ENCODE measurements around the gene NEK8. TPM values are rescaled to one million over a fixed set of nuclear protein-coding genes. Genes with fewer than 3 reads are reported as not detected.
A peak's percentile ranks its signal among the peaks of the same experiment; 100 is the strongest.

The NEK8 gene
- total and polyA plus RNA-seq, 9 of the 15 experiments (the other 6 are each of a cell fraction or from before 2014, with no cell fraction given), result 0.98 to 16.6 (median 4.6) TPM

GRCh38 chr17:28763137-28763799 lies 34.7 kb downstream of the NEK8 start:
- Histone ChIP-seq H3K9me3 (replicated peaks; ENCODE audit: control insufficient read depth, insufficient read depth, low read depth, low read length) (no peaks in the 10 kb centered on the region), H3K4me3 (no peak overlapping the region), H3K9ac (ENCODE audit: insufficient read depth in 1 of 2, low read depth in 2 of 2, low read length in 2 of 2) (no peak overlapping the region), H4K20me1 (replicated peaks; ENCODE audit: control insufficient read depth, insufficient read depth, low read length) (0 out of 2 replicates have a peak, but pooled peaks cover 6% of the 10 kb centered on the region), H2AFZ (ENCODE audit: low read depth, low read length) (no peak overlapping the region), H3K4me1 (replicated peaks in 1 of 2; ENCODE audit: control insufficient read depth in 2 of 2, insufficient read depth in 2 of 2, low read length in 2 of 2) (peaks cover 3 to 8% of the 10 kb centered on the region in 2 experiments; a peak in 2 of 5 replicates), H3K36me3 (ENCODE audit: control insufficient read depth, insufficient read depth, low read length) (peaks cover 82% of the 10 kb centered on the region), H3K4me2 (ENCODE audit: insufficient read depth, low read length) (no peak overlapping the region), H3K27ac (ENCODE audit: extremely low read depth, low read depth, low read length) (no peak overlapping the region), H3K79me2 (ENCODE audit: control insufficient read depth, insufficient read depth, low read length) (peaks cover 21% of the 10 kb centered on the region), H3K27me3 (ENCODE audit: control insufficient read depth in 2 of 2, insufficient read depth in 2 of 2, low read length in 2 of 2) (no peaks in the 10 kb centered on the region), H3K9me1 (ENCODE audit: control insufficient read depth, insufficient read depth, low read length) (no peaks in the 10 kb centered on the region)
- TF ChIP-seq DDX20 (tag; IDR thresholded peaks at IDR 0.05; ENCODE audit: low read depth), result no peak
- peak; percentile 27; the same call in 1 of the 2 replicates for TF ChIP-seq E2F1 (CRISPR knock-in tag; IDR thresholded peaks at IDR 0.05)
- TF ChIP-seq CBFB (CRISPR knock-in tag; IDR thresholded peaks at IDR 0.05), result peak; percentile 37; the same call in 1 of the 2 replicates
- 0 out of 2 replicates have a peak, but pooled peaks have one; percentile 67 for TF ChIP-seq FOXK1 (CRISPR knock-in tag; IDR thresholded peaks at IDR 0.05; ENCODE audit: borderline replicate concordance)
- TF ChIP-seq, protein P1, sequence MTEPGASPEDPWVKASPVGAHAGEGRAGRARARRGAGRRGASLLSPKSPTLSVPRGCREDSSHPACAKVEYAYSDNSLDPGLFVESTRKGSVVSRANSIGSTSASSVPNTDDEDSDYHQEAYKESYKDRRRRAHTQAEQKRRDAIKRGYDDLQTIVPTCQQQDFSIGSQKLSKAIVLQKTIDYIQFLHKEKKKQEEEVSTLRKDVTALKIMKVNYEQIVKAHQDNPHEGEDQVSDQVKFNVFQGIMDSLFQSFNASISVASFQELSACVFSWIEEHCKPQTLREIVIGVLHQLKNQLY (CRISPR knock-in tag; conservative IDR thresholded peaks at IDR 0.05), result peak in 1 of 2 experiments; percentile 77; a peak in 1 of 4 replicates
- TF ChIP-seq HMGXB4 (CRISPR knock-in tag; IDR thresholded peaks at IDR 0.05), result 0 out of 2 replicates have a peak, but pooled peaks have one; percentile 43
- CTCF ChIA-PET (ENCODE audit: low intra/inter-chr PET ratio), result interaction anchor here (0.6 to 1.9 kb wide), 7 partner anchors 10 to 348 kb away, joined by 3 to 10 read pairs (median 3); partner anchors contain the start of gene FLOT2
- FAIRE-seq, result no peak
- 80% methylated on average over 1 of the region's 1 CpG for WGBS (ENCODE audit: insufficient coverage, low coverage, missing lambda C conversion rate)
- in situ Hi-C loops (cut with MboI) (no loop called here), intact Hi-C loops (cut with micrococcal nuclease) (loop anchor here (1.0 to 5.0 kb wide), 4 partner anchors 78 to 153 kb away; partner anchors contain the start of gene DHRS13)
- no TSS peak for BruUV-seq (replicated peaks)
- POLR2A ChIA-PET, result interaction anchor here (0.5 to 4.0 kb wide), 17 partner anchors 9 to 192 kb away, joined by 3 to 47 read pairs (median 3); partner anchors contain the start of genes FAM222B, FLOT2, NEK8 and PROCA1
- ATAC-seq, result peak; percentile 35
- DNase-seq (ENCODE audit: extremely low read depth in 1 of 4, low spot score in 3 of 4), result no peak

All from K562 (cell line).